Measurements from ENCODE around the gene HOXB3.

GRCh38 chr17:48502312-48502711 is 87.7 kb downstream of the HOXB3 start:
- TF ChIP-seq POLR2A (IDR thresholded peaks at IDR 0.05) (no peak), CTCF (IDR thresholded peaks at IDR 0.05) (no peak)
